Hindlimb muscle (tissue), 1 donor: ENCODE results near the gene SOWAHC. TPM values are rescaled to one million over a fixed set of nuclear protein-coding genes. Genes with fewer than 3 reads are reported as not detected.
"Not testable (repeated sequence)": the region's sequence is repeated elsewhere in the genome, so short reads cannot be mapped to it uniquely, and the experiment has no call there.

Source experiments
- DNase-seq: peaks from one replicate; pipeline ENCODE4 v3.0.0-alpha.2; 2013
- polyA plus RNA-seq: library from polyadenylated mRNA; unstranded; fragments of 120-200 nt; gene quantifications from one replicate; pipeline ENCODE4 v1.2.1, GENCODE V29; 2013; ENCODE audit not compliant: insufficient read length

Gene SOWAHC
- polyA plus RNA-seq, 1 donor = 6.5 TPM

DNA sequence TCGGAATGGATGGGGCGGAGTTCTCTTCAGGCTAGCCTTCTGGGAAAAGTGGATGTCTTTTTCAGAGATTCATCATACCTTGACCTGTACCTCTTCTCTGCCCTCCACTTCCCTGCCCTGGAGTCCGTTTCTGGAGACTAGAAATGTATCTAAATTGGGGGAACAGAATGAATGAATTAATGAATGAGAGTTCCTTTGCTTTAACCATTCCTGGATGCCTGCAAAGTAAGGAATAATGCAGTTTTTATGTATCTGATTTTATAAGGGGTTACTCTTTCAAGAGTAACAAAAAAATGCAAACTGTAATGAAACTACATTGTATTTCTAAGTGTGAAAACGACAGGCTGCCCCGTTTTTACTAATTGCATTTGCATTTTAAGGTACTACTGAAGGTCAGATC lies 2.0 kb downstream of the SOWAHC start:
- DNase-seq = no peak

GRCh38 chr2:109619032-109619615 lies 5.0 kb downstream of the SOWAHC start:
- no peak for DNase-seq

DNA sequence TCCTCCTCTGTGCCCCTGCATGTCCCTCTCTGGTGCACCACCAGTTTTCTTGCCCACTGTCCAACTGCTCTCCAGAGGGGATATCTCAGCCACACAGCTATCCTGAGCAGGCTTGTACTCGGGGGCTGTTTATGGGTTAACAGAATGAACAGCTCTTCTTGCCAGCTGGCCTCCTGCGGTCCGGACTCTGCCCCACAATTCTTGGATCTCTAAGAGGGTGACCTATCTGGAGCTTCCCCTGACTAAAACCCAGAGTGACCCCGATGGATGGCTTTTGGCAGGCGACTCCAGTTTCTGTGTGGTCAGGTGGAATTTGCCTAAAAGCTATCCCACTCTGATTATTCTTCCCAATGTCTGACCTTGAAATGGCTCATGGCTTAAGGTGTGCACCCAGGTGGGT lies 9.1 kb downstream of the SOWAHC start:
- no peak for DNase-seq

DNA sequence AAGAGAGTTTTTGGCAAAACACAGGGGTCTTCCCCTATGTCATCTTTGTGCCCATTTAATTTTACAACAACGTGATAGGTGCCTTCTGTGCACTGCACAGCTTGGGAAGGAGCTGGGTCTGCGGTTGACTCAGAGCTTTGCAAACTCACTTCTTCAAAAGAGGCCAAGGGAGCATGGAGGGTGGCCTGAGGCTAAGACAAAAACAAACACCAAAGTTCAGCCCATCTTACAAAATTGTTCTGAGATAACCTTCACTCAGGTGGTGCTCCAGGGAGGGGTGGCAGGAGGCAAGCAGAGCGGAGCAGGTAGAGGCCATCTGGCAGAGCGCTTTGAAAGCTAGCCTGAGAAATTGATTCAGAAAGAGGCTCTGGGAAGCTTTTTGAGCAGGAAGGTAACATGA lies 9.8 kb downstream of the SOWAHC start:
- no peak for DNase-seq

GRCh38 chr2:109624339-109624738 lies 10.2 kb downstream of the SOWAHC start:
- no peak for DNase-seq

GRCh38 chr2:109628321-109628720 lies 14.2 kb downstream of the SOWAHC start:
- DNase-seq = not testable (repeated sequence)

DNA sequence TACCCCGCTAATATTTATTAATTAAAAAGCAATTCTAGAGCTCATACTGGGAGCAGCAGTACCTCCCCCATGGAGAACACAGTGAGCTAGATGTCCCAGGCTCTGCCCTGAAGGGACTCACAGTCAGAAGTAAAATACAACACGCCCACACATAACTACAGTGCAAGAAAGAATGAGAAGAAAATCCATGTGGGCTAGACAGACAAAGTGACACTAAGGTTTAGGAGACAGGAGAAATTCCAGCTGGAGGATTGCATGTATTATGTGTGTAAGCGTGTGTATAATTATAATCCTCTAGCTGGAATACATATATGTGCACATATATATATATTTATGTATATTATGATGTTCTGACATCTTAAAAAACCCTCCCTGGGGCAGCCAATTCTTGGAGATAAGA lies 15.7 kb downstream of the SOWAHC start:
- no peak for DNase-seq

DNA sequence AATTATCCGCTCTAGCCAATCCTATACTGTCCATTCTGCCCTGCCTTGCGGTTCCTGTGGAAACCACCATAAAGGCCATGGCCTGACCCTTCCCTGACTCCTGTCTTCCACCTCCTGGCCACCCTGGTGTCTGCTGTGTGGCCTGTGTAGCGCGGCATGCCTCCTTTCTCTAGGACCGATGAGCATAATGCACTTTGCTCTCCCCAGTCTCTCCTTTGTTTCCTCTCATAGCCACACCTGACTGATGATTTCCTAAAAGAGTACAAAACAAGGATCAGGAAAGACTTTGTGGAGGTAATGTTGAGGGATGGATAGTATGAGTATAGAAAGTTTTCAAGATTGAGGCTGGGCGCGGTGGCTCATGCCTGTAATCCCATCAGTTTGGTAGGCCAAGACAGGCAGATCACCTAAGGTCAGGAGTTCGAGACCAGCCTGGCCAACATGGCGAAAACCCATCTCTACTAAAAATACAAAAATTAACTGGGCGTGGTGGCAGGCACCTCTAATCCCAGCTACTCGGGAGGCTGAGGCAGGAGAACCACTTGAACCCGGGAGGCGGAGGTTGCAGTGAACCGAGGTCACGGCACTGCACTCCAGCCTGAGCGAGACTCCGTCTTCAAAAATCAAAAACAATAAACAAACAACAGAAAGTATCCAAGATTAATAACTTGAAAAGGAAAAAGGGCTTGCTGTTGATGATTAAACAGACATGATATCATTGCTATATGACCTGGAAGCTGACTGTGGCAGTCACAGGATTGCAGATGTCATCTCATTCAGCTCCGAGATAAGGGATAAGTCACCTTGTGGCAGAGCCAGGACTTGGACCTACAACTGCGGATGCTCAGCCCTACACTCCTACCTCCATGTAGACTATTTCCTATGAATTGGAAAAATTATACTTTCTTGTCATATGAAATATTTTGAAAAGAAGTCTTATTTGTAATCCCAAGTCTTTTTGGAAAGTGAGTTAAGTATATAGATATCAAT lies 16.6 kb downstream of the SOWAHC start:
- no peak for DNase-seq

GRCh38 chr2:109631741-109632140 lies 17.6 kb downstream of the SOWAHC start:
- DNase-seq = no peak

- no peak for DNase-seq
Observed at GRCh38 chr2:109632158-109632789, 18.1 kb downstream of the SOWAHC start.

GRCh38 chr2:109633284-109633961 lies 19.3 kb downstream of the SOWAHC start:
- DNase-seq = no peak

DNA sequence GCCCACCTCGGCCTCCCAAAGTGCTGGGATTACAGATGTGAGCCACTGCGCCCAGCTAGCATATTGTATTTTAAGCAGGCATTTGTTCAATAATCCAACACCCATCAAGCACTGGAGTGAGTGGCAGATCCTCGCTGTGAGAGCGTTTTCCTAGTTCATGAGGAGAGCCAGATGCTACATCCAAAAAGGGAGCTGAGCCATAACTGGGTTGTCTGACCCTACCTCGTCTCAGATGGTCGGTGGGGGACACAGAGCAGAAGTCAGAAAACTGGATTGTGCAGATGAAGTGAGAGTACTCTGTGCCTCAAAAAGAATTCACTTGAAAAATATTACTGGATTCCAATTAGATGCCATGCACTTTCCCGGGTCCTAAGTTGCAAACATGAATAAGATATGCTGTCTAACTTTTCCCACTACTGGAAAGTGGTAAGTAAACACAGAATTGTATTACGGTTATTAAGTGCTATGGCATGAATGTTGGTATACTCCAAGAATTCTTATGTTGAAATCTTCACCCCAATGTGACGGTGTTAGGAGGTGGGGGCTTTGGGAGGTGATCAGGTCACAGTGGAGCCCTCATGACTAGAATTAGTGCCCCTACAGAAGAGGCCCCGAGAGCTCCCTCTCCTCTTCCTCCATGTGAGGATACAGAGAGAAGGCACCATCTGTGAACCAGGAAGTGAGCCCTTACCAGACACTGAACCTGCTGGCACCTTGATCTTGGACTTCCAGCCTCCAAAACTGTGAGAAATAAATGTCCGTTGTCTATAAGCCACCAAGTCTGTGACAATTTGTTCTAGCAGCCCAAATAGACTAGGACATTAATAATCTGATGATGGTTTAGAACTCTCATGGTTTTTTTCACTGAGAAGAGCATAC lies 21.5 kb downstream of the SOWAHC start:
- DNase-seq = no peak

- DNase-seq = no peak
Observed at GRCh38 chr2:109636317-109636716, 22.2 kb downstream of the SOWAHC start.

DNA sequence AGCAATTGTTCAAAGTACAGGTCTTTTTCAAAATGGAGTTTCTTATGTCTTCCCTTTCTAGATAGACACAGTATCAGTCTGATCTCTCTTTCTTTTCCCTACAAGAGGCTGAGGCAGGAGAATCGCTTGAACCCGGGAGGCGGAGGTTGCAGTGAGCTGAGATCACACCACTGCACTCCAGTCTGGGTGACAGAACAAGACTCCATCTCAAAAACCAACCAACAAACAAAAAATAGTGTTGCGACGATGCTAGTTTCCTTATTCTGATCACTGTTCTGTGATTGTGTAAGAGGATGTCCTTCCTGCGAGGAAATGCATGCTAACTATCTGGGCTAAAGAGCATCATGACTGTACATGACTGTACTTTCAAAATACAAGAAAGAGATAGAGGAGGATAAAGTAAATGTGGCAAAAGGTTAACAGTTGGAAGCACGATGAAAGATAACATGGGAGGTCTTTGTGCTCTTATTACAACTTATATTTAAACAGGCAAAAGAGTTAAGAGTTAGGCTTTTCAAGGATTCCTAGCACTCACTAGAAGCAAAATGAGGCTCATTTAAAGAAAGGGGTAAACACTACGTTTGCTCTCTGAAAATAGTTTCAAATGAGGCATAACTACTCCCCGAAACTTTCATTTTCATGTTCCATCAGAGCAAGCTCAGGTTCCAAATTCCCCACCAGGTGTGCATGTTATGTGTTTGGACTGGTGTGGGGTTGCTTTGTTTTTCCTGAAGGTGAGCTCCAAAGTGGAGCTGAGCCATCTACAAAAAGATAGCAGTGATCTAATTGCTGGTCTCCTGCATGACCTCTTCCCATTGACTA lies 23.8 kb downstream of the SOWAHC start:
- DNase-seq = no peak

- DNase-seq = no peak
Observed at GRCh38 chr2:109638795-109639194, 24.6 kb downstream of the SOWAHC start.

DNA sequence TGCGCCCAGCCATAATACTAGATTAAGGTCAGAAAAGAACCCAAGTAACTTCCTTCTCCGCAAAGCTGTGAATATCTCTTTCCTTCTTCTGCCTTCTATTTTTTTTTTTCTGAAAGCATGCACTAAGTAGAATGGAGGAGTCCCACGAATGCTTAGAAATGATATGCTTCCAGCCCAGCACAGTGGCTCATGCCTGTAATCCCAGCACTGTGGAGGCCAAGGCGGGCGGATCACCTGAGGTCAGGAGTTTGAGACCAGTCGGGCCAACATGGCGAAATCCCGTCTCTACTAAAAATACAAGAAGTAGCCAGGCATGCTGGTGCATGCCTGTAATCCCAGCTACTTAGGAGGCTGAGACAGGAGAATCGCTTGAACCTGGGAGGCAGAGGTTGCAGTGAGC lies 25.8 kb downstream of the SOWAHC start:
- DNase-seq = not testable (repeated sequence)

DNA sequence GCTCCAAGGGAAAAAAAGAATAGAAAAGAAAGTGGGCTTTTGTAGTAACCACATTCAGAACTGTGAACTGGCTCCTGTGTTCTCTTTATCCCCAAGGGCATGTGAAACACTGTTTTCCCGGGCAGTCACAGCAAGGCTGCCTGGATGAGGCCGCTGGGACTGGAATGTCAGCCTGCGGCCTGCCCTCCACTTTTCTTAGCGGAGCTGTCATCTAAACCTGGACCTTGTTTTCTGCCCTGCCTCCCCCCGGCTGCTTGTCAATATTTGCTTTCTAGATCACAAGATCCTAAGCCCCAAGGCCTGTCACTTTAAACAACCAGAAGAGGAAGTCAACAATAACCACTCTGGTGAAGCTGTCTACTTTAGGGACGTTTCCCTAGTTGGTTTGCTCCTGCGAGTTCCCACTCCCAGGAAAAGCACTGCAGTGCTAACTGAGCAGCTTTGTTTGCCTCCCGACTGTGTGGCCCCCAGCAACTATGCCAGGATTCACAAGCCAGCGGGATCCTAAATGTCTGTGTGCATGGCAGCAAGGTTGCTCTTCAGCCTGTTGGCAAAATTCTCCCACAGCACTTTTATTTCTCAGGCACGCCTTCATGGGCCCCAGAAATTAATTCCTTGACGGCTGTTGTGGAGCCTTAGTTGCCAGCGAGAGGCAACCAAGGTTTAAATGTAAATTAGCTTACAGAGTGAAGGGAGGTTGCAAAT lies 30.6 kb downstream of the SOWAHC start:
- DNase-seq = no peak

DNA sequence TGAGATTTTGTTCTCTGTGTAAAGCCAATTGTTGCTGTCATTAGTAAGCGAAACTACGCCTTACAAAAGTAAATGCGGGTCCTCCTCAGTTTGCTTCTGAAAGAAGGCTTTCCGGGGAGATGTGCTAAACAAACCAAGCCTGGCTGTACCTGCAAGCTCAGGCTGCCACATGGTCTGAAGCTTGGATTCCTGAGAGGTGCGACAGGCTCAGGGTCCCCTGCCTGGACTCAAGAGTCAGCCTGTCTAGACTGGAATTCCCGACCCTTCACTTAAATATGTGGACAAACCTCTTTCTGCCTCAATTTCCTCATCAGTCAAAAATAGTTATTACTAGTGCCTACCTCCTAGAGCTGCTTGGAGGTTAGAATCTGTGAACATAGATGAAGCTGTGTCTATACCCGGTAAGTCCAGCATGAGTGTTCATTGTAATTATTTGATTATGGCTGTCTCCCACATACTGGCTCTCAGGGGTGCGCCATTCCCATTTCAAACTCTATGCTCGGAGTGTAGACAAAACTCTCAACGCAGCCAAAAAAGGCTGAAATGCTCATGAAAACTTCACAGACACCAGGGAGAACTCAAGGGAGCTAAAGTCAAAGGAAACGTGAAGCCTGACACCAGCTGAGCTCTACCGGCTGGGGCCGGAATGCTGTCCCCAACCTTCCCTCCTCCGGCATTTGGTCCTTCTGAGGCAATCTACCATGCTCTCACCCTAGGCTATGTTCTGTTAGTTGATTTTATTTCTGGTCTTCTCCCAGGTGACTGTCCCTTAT lies 31.4 kb downstream of the SOWAHC start:
- DNase-seq = no peak

DNA sequence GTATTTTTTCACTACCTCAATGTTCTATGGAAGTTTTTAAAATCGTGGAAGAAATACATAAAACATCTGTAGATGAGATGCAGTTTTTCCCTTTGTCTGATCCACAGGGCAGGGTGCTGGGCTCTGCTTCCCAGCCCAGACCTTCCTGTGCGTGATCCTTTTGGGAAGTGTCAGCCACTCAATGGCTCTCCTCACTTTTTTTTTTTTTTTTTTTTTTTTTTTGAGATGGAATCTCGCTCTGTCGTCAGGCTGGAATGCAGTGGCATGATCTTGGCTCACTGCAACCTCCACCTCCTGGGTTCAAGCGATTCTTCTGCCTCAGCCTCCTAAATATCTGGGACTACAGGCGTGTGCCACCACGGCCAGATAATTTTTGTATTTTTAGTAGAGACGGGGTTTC lies 32.8 kb downstream of the SOWAHC start:
- DNase-seq = no peak

- DNase-seq = no peak
Observed at GRCh38 chr2:109647636-109648035, 33.5 kb downstream of the SOWAHC start.
